ENCODE results near the gene TEX36.
A peak's percentile ranks its signal among the peaks of the same experiment; 100 is the strongest.
"Not testable (repeated sequence)": the region's sequence is repeated elsewhere in the genome, so short reads cannot be mapped to it uniquely, and the experiment has no call there.

The TEX36 gene

DNA sequence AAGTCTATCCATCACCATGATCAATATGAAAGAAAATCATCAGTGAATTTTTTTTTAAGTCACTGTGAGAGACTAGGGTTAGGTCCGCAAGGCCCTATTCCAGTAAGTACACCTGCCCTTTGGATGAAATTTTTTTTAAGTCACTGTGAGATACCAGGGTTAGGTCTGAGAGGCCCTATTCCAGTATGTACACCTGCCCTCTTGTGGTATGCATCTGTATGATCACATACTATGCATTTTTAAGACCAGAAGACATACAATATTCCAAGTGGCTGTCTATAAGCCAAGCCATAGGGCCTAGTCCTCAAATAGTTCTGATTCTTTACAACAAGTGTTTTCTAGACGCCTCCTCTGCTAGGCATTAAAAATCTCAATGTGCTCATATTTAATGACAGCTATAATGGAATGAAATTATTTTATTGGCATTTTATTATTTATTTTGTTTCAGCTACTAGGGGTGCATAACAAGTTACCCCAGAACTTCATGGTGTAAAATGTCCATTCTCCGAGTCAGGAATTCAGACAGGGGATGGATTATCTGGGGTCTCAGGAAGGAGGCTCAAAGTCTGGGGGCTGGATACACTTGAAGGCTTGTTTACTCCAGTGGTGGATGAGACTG lies 53.1 kb downstream of the TEX36 start:
- peak; percentile 24 for DNase-seq (ENCODE audit: low read depth)

DNA sequence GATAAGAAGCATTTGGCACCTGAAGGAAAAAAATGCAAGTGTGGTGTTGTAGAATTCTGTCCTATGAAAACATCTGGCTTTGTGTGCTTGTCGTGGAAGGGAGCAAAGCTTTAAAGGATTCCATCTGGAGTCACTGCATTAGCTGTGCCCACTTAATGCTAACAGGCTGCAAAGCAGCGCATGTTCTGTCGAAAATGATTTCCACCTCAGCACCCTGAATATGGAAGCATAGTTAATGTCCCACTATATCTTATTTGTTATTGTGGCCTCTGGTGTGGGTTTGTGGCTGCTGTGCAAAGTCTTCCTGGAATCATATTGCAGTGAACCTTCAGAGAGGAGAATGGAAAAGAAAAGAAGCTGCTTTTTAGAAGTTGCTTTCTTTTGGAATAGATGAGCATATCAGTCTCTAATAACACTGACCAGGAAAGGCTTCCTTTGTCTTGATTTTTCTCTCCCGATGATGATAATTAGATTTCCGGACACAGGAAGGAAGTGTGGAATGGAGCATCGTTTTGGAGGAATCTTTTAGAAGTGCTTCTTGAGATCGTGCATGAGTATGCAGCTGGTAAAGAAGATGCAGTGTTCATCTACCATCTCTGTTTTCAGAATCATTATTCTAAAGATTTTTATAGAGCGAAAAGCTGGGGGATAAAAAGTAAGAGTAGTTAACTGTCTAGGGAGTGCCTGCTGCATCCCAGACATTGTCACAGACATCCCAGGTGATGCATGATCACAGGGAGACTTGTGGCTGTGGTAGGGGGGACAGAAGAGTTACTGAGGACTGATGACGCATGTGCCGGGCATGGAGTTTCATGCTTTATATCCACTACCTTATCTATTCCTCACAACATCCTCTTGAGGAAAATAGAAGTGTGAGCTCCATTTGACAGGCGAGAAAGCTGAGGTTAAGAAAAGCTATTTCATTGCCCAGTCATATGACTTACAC lies 54.6 kb downstream of the TEX36 start:
- DNase-seq (ENCODE audit: low read depth) = no peak

DNA sequence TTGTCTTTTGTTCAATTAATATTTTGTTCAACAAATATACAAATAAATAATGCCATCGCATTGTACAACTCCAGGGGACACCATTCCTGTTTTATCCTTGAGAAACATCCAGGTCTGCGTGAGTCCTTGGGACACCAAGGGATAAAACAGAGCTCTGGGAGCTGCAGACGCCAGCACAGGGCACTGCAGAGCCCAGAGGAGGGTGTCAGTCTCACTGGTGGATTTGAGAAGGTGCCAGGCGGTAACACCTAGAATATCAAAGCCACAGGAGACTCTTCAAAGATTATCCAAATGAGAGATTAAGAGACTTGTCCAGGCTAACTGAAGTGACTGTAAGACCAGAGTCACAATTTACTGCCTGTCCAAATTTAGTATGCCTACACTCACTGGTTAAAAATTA lies 55.3 kb downstream of the TEX36 start:
- no peak for DNase-seq (ENCODE audit: low read depth)

DNA sequence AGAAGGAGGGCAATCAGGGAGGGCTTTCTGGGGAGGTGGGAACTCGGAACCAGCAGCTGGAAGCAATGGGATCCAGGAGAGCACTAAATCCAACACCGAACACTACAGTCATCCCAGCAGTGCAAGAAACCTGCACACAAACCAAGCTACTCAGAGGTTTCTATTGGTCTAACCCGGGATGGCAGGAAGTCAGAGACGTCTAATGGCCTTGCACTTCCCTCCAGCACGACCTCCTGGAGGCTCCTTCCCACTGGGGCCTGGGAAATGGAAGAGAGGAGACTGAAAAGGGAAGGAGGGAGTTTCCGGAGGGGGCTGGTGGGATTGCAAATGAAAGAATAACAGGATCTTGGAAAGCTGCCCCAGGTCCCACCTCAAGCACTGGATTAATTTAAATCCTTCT lies 56.3 kb downstream of the TEX36 start:
- DNase-seq (ENCODE audit: low read depth) = no peak

DNA sequence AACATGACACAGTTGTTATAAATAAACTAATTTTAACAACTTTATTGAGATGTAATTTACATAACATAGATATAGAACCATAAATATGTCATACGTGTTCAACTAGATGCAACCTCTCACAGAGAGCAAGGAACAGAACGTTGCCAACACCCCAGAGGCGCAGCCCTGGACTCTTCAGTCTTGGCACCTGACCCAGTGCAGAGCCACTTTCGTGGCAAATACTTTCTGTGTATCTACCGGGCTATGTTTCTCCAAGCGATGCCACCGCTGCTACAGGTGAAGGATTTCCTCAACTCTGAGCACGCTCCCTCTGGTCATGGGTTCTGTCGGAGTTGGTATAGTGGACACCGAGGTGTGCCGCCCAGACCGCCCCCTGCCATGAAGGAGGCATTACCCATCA lies 57.4 kb downstream of the TEX36 start:
- DNase-seq (ENCODE audit: low read depth) = no peak

DNA sequence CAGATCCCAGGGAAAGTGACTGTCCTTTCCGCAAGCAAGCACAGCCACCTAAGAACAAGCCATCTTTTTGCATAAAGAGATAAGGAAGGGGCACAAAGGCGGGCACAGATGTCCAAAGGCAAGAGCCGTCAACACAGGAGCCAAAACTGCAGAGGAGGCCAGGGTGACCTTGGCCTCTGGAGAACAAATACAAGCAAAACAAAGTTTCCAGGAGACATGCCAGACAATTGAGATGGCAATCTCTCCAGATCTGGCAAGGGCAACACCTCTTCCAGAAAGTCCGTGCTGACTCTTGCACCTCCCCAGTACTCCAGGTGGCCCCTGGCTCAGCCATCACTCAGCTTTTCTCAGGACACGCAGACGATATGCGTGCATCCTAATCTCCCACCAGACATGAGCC lies 58.2 kb downstream of the TEX36 start:
- DNase-seq (ENCODE audit: low read depth) = no peak

DNA sequence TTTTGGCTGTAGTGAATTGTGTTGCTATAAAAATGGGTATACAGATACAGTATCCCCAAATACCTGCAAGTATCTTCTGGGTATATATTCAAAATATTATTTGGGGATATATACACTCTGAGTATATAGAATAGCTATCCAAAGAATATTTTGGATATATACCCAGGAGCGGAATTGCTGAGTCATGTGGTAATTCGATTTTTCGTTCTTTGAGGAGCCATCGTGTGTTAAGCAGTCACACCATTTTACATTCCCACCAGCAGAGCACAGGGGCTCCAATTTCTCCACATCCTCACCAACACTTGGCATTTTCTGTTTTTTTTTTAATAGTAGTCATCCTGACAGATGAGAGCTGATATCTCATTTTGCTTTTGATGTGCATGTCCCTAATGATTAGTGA lies 61.9 kb downstream of the TEX36 start:
- no peak for DNase-seq (ENCODE audit: low read depth)

DNA sequence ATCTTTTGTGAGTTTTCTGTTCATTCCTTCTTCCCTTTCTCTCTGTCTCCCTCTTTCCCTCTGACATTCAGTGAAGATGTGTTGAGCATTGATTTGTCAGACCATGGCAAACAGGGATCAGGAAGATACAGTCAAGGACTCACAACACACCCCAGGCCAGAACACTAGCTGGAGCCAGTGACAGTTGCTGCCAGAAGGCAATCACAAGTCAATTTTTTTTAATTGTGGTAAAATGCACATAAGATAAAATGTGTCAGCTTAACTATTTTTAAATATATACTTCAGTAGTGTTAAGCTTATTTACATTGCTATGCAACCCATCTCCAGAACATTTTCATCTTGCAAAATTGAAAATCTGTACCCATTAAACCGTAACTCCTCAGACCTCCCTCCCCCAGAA lies 62.6 kb downstream of the TEX36 start:
- DNase-seq (ENCODE audit: low read depth) = no peak

DNA sequence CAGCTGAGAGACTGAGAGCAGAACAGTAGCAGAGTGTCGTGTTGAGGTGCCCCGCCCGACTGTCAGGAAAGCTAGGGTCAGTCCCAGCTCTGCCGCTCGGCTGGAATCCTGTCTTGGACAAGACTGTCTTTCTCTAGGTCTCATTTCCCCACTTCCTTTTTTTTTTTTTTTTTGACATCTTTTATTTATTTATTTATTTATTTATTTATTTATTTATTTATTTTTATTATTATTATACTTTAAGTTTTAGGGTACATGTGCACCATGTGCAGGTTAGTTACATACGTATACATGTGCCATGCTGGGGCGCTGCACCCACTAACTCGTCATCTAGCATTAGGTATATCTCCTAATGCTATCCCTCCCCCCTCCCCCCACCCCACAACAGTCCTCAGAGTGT lies 69.9 kb downstream of the TEX36 start:
- DNase-seq (ENCODE audit: low read depth) = not testable (repeated sequence)

DNA sequence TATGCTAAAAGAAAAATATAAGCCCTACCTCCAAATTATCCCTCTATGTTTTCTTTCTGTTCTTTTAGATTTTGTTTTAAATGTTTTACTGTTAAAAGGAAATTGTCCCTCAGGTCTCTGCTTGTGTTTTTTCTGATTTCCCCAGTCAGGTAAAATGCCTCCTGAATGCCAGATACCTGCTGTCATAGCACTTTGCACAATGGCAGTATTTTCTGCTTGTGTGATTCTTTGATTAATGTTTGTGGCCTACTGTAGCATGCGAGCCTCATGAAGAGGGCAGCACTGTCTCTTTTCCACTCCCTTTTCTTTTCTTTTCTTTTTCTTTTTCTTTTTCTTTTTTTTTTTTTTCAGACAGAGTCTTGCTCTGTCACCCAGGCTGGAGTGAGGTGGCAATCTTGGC lies 71.2 kb downstream of the TEX36 start:
- no peak for DNase-seq (ENCODE audit: low read depth)

DNA sequence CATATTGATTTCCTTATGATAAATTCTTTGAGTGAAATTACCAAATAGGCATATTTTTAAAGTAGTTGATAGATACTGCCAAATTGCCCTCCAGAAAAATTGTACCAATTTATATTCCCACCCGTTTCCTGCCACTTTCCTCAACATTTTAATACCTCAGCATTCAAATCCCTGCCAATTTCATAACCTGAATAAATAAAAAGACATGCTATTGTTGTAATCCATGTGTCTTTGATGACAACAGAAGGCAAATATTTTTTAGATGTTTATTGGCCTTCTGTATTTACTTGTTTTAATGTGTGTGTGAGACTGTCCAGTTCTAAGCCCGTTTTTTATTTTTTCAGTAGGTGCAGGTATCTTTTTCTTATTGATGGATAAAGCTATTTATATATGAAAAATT lies 71.7 kb downstream of the TEX36 start:
- DNase-seq (ENCODE audit: low read depth) = no peak

DNA sequence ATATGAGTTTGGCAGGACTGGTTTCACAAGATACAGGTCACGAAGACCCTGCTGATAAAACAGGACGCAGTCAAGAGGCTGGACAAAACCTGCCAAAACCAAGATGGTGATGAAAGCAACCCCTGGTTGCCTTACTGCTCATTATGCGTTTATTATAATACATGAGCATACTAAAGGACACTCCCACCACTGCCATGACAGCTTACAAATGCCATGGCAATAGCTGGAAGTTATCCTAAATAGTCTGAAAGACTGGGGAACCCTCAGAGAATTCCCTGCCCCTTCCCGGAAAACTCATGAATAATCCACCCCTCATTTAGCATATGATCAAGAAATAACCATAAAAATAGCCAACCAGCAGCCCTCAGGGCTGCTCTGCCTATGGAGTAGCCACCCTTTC lies 73.1 kb downstream of the TEX36 start:
- DNase-seq (ENCODE audit: low read depth) = no peak

DNA sequence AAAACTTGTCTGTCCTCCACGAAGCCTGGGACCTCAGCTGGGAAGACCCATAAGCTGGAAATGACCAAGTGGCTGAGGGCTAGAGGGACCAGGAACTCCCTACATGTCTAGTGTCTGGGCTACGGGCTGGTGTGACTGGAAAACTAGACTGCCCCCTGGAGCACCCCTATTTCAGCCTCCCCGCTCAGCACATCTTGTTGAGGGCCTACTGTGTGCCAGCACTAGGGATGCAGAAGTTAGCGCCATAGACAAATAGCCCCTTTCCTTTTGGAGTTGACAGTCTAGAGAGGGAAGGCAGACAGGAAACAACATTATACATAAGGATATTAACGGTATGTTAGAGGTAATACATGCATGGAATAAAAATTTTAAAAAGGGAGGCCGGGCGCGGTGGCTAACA lies 74.5 kb downstream of the TEX36 start:
- no peak for DNase-seq (ENCODE audit: low read depth)

DNA sequence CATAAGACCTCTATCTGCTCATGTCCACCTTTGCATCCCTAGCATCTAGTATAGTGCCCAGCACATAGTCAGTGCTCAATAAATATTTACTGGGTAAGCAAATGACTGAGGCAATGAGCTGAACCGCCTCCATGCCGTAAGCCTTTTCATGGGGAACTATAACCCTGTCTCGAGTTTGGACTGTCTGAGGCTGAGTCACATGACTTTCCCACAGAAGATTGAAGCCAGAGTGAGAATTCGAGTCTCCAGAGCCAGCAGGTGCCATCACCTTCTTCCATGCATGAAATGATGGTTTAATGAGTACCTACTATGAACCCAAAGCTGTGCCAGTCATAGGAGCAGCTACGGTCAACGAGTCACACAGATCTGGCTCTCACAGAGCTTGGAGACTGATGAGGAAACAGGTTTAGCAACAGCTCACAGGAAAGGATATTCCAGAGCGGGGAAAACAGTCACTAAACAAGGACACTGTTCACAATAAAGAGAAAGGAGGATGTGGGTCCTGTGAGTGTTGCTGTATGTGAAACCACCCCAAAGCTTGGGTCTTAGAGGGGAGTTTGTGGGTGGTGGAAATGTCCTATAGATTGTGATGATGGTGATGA lies 75.2 kb downstream of the TEX36 start:
- DNase-seq (ENCODE audit: low read depth) = no peak

DNA sequence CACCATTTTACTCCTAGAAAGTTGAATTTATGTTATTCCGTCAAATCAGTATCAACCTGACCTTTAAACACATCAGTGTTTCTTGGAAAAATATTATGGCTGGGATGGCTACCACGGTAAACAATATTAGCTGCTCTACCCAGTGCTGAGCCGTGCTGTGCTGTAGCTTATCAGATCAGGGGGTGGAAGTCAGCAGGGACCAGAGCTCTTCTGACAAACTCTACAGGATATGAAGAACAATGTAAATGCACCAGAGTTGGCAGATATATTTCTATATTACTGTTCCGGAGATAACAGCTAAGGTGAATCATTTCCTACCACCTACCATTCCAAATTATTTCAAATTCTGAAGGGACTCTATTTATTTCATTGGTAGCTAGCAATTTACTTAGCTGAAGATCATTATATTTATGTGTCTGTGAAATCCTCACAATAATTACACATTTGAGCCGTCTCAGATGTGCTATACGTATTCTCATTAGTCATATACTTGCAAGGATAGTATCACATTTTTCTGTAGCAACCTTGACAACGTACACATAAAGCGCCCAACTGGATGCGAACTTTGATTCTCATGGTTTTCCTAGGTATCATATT lies 76.5 kb downstream of the TEX36 start:
- DNase-seq (ENCODE audit: low read depth) = peak; percentile 12
